SK-N-SH treated with all-trans-retinoic acid at 6 μM for 48 hours (cell line): ENCODE results near the gene SEBOX.

ENCODE experiments used
- OSR1 ChIP-seq: fragments of 250-450 bp; sonication (Bioruptor Pico); IDR thresholded peaks from 2 replicates; pipeline ENCODE4 v1.8.0; 2022; ENCODE audit warnings: moderate library complexity, mild to moderate bottlenecking, inconsistent platforms
- SNAI2 ChIP-seq: fragments of 250-450 bp; sonication (Bioruptor Pico); IDR thresholded peaks from 2 replicates; pipeline ENCODE4 v1.5.0; 2020; ENCODE audit warnings: mild to moderate bottlenecking, moderate library complexity
- TCF4 ChIP-seq: fragments of 250-450 bp; sonication (Bioruptor Pico); IDR thresholded peaks from 2 replicates; pipeline ENCODE4 v1.8.0; 2021; ENCODE audit warnings: mild to moderate bottlenecking, moderate library complexity, borderline replicate concordance
- TOX ChIP-seq: fragments of 250-450 bp; sonication (Bioruptor Pico); IDR thresholded peaks from 2 replicates; pipeline ENCODE4 v1.8.0; 2021; ENCODE audit warnings: mild to moderate bottlenecking, moderate library complexity, borderline replicate concordance
- ZFP3 ChIP-seq: fragments of 250-450 bp; sonication (Bioruptor Pico); IDR thresholded peaks from 2 replicates; pipeline ENCODE4 v1.5.0; 2020; ENCODE audit warnings: mild to moderate bottlenecking, moderate library complexity
- ZFP30 ChIP-seq: fragments of 450-650 bp; formaldehyde crosslinking; IDR thresholded peaks from 2 replicates; pipeline ENCODE4 v1.5.0; 2022; ENCODE audit warnings: mild to moderate bottlenecking, moderate library complexity
- ZNF8 ChIP-seq: fragments of 450-650 bp; formaldehyde crosslinking; IDR thresholded peaks from 2 replicates; pipeline ENCODE4 v1.5.0; 2020; ENCODE audit warnings: mild to moderate bottlenecking, moderate library complexity
- TF ChIP-seq, protein P1 (sequence below): fragments of 250-450 bp; sonication (Bioruptor Pico); IDR thresholded peaks from 2 replicates; pipeline ENCODE4 v1.5.1; 2020; ENCODE audit warnings: low read depth, mild to moderate bottlenecking, moderate library complexity
- TF ChIP-seq, protein P2 (sequence below): fragments of 250-450 bp; sonication (Bioruptor Pico); IDR thresholded peaks from 2 replicates; pipeline ENCODE4 v1.8.0; 2020; ENCODE audit warnings: mild to moderate bottlenecking, moderate library complexity, borderline replicate concordance

DNA sequence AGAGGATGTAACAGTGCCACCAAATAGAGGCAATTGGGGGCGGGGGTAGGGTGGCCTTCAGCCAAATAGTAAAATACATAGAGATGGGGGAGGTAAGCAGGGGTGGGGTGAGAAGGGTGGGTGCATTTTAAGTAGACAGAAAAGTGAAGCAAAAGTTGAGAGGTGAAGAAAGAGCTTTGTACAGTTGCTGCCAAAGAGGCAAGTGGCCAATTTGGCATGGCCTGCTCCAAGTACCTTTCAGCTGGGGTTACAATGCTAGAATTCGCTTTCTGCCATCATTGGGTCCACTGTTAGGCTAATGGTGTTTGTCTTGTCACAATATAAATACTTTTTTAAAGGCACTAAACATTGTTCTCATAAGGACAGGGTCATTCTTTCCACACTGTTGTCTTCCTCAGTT lies 51.2 kb downstream of the SEBOX start:
- TF ChIP-seq, protein P1, sequence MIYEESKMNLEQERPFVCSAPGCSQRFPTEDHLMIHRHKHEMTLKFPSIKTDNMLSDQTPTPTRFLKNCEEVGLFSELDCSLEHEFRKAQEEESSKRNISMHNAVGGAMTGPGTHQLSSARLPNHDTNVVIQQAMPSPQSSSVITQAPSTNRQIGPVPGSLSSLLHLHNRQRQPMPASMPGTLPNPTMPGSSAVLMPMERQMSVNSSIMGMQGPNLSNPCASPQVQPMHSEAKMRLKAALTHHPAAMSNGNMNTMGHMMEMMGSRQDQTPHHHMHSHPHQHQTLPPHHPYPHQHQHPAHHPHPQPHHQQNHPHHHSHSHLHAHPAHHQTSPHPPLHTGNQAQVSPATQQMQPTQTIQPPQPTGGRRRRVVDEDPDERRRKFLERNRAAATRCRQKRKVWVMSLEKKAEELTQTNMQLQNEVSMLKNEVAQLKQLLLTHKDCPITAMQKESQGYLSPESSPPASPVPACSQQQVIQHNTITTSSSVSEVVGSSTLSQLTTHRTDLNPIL (CRISPR knock-in tag) = no peak
- TF ChIP-seq, protein P2, sequence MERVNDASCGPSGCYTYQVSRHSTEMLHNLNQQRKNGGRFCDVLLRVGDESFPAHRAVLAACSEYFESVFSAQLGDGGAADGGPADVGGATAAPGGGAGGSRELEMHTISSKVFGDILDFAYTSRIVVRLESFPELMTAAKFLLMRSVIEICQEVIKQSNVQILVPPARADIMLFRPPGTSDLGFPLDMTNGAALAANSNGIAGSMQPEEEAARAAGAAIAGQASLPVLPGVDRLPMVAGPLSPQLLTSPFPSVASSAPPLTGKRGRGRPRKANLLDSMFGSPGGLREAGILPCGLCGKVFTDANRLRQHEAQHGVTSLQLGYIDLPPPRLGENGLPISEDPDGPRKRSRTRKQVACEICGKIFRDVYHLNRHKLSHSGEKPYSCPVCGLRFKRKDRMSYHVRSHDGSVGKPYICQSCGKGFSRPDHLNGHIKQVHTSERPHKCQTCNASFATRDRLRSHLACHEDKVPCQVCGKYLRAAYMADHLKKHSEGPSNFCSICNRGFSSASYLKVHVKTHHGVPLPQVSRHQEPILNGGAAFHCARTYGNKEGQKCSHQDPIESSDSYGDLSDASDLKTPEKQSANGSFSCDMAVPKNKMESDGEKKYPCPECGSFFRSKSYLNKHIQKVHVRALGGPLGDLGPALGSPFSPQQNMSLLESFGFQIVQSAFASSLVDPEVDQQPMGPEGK (CRISPR knock-in tag) = no peak
- TF ChIP-seq ZNF8 (CRISPR knock-in tag) (no peak), OSR1 (CRISPR knock-in tag) (no peak), ZFP30 (CRISPR knock-in tag) (no peak), SNAI2 (CRISPR knock-in tag) (no peak), ZFP3 (no peak), TCF4 (no peak), TOX (CRISPR knock-in tag) (no peak)
